GM10266 (cell line): ENCODE data around the gene SH3RF3.

Experiments used
- DNase-seq: peaks from one replicate; pipeline ENCODE4 v3.0.0; 2012; ENCODE audit errors: extremely low spot score
- TF ChIP-seq, protein P1 (sequence below): IDR thresholded peaks from 2 replicates; pipeline ENCODE4 v1.5.1; 2012; ENCODE audit warnings: mild to moderate bottlenecking, low read depth; ENCODE audit not compliant: control insufficient read depth, insufficient read depth; ENCODE audit errors: missing control alignments

Gene SH3RF3

DNA sequence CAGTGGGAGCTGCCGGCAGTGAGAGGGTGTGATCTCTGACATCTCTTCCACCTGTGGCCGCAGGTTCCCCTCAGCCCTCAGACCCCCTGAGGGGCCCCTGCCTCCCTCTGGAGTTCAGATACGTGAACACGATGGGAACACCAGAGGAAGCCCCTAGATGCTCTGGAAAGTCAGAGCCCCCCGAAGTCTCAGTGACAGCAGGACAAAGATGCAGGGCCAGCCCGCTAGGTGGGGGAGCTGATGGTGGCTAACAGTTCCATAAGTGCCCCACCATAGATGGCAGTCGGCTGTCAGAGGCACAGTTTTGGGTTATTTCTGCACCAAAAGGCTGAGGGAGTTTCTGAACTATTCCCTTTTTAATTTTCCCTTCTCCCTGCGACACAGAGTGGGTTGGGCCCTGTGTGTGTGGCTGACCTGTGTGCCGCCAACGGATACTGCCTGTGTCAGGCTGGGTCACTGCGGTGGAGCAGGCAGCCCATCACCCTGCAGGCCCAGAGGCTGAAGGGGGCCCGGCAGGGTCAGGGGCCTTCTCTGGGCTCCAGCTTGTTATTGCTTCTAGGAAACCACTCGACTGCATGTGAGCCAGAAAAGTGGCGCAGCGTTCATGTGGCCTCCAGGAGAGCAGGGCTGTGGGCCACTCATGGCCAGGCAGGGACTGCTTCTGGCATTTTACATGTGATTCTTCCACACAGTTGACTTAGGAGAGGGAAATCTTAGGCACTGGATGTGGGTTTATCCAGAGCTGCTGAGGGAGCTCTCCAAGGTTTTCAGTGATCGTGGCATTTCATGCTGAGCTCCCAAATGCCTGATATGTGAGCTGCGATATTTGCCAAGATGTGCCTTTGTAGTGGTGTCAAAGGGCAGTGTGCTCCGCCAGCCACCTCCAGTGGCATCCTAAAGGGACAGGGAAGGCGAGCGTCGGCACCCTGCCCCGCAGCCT, 225.1 kb downstream of the SH3RF3 start:
- no peak for DNase-seq
- TF ChIP-seq, protein P1, sequence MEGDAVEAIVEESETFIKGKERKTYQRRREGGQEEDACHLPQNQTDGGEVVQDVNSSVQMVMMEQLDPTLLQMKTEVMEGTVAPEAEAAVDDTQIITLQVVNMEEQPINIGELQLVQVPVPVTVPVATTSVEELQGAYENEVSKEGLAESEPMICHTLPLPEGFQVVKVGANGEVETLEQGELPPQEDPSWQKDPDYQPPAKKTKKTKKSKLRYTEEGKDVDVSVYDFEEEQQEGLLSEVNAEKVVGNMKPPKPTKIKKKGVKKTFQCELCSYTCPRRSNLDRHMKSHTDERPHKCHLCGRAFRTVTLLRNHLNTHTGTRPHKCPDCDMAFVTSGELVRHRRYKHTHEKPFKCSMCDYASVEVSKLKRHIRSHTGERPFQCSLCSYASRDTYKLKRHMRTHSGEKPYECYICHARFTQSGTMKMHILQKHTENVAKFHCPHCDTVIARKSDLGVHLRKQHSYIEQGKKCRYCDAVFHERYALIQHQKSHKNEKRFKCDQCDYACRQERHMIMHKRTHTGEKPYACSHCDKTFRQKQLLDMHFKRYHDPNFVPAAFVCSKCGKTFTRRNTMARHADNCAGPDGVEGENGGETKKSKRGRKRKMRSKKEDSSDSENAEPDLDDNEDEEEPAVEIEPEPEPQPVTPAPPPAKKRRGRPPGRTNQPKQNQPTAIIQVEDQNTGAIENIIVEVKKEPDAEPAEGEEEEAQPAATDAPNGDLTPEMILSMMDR = no peak

DNA sequence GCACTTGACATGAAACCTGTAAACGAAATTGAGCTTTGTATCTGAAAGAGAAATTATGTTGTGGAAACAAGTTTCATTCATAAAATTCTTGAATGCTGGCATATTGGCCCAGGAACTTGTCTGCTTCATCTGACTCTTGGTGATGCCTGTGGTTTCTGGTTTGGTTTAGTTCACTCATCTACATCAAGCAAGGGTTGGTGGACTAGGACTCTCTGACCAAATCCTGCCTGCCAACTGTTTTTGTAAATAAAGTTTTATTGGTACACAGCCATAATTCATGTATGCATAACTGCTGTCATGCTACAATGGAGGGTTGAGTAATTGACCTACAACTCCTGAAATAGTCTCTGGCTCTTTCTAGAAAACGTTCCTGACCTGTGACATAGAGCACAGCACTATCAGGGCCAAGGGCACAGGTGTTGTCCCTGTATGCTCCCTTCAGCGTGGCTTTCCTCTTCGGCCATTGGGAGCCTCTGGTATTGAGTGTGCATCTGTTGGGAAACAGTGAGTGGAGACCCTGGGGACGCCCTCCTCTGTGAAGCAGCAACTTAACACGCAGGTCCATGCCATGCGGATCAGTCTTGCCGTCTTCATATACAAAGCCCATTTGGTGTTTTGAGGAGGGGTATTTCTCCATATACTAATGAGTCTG, 226.3 kb downstream of the SH3RF3 start:
- no peak for DNase-seq
- TF ChIP-seq, protein P1 = no peak

DNA sequence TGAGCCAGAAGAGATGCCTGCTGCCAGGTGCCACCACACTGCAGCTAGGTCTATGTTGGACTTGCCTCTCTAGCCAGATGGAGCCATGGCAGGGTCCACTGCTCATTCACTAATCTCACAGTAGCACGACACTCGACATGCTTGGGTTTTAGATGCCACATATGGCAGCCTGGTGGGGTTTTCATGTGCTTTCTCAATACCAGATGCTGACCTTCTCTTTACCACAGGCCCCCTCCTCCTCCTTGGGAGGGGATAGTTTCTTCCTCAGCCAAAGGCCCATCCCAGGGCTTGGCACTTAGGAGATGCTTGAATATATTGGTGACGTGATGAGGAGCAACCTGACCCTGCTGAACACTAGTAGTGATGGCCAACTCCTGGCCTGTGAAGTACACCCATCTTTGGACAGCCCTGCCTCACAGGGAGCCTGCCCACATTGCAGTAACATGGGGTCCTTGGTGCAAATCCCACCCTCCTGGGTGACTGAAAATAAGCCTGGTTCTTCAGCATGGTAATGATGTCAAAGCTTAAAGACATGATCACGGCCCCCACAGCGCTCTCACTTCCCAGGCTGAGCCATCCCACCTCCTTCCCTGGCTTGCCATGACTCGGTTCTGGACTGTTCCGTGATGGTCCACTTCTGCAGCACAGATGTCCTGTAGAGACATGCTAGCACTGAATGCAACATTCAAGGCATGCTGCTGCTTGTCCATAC, 227.5 kb downstream of the SH3RF3 start:
- DNase-seq = no peak

DNA sequence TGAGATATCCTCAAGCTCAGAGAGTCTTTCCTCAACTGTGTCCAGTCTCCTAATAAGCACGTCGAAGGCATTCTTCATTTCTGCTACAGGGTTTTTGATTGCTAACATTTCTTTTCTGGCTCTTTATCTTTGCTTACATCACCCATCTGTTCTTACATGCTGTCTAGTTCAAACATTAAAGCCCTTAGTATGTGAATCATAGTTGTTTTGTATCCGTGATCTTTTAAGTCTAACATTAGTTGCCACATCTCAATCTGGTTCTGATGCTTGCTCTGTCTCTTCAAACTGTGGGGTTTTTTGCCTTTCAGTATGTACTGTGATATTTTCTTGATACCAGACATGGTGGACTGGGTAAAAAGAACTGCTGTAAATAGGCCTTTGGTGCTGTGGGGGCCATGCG, 235.2 kb downstream of the SH3RF3 start:
- TF ChIP-seq, protein P1 = no peak
- DNase-seq = no peak

More for the DNA sequence above, 227.5 kb downstream of the SH3RF3 start:
- TF ChIP-seq, protein P1 = no peak

DNA sequence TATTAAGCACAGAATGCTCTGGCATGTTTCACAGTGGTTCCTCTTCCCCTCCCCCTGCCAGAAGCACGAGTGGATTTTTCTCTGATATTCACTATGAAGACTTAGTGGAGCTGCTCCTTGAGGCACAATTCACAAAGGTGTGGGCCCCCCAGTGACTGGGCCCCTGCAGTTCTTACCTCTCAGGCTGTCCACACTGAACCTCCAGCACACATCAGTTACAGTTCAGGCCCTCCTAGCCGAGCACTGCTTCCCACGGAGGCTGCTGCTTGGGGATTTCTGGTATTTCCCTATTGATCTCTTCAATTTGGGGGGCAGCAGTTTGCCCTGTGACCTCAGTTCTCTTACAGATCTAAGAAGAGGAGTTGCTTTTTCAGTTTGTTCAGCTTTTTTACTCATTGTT, 236.1 kb downstream of the SH3RF3 start:
- no peak for DNase-seq
- TF ChIP-seq, protein P1 = no peak

DNA sequence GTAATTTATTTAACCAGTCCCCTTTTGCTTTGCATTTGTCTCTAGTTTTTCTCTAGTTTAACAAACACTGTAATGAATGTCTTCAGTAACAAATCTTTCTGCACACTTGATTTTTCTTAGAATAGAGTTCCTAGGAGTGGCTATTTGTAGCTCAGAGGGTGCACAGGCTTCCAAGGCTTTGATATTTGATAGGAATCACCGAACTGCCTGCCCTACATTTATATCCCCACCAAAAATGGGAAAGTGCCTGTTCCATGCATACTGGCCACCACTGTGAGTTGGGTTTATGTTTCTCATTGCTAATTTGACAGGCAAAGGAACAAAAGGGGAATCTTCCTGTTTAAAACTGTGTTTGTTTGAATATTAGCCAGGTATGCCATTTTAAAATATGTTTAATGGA, 238.7 kb downstream of the SH3RF3 start:
- TF ChIP-seq, protein P1 = no peak
- no peak for DNase-seq
